Activated CD8-positive, alpha-beta memory T cell treated with anti-CD3 and anti-CD28 coated beads, Interleukin-2, amount 50 U/mL, for 4 hours (primary cell): ENCODE measurements around the gene SEMA3A.
"Not testable (repeated sequence)": the region's sequence is repeated elsewhere in the genome, so short reads cannot be mapped to it uniquely, and the experiment has no call there.

Experiments
- DNase-seq: peaks from one replicate; pipeline ENCODE4 v3.0.0-alpha.2; 2020

Gene SEMA3A

GRCh38 chr7:84107259-84107658, 87.3 kb downstream of the SEMA3A start:
- DNase-seq: no peak

- no peak for DNase-seq
Observed at GRCh38 chr7:84106291-84106690, 88.3 kb downstream of the SEMA3A start.

GRCh38 chr7:84105586-84105985, 89.0 kb downstream of the SEMA3A start:
- DNase-seq: no peak

- no peak for DNase-seq
Observed at GRCh38 chr7:84104826-84105225, 89.8 kb downstream of the SEMA3A start.

GRCh38 chr7:84102213-84102612, 92.4 kb downstream of the SEMA3A start:
- no peak for DNase-seq

GRCh38 chr7:84100866-84101265, 93.7 kb downstream of the SEMA3A start:
- DNase-seq: no peak

GRCh38 chr7:84095971-84096370, 98.6 kb downstream of the SEMA3A start:
- DNase-seq: no peak

- DNase-seq: no peak
Observed at GRCh38 chr7:84092207-84092606, 102.4 kb downstream of the SEMA3A start.

GRCh38 chr7:84091318-84091717, 103.3 kb downstream of the SEMA3A start:
- DNase-seq: no peak

GRCh38 chr7:84088802-84089201, 105.8 kb downstream of the SEMA3A start:
- no peak for DNase-seq

GRCh38 chr7:84085998-84086397, 108.6 kb downstream of the SEMA3A start:
- no peak for DNase-seq

GRCh38 chr7:84085147-84085546, 109.4 kb downstream of the SEMA3A start:
- no peak for DNase-seq

GRCh38 chr7:84083846-84084245, 110.7 kb downstream of the SEMA3A start:
- DNase-seq: no peak

GRCh38 chr7:84081973-84082522, 112.5 kb downstream of the SEMA3A start:
- no peak for DNase-seq

- no peak for DNase-seq
Observed at GRCh38 chr7:84077336-84077735, 117.3 kb downstream of the SEMA3A start.

- no peak for DNase-seq
Observed at GRCh38 chr7:84076219-84076618, 118.4 kb downstream of the SEMA3A start.

- DNase-seq: no peak
Observed at GRCh38 chr7:84073186-84073875, 121.3 kb downstream of the SEMA3A start.

GRCh38 chr7:84070770-84071169, 123.8 kb downstream of the SEMA3A start:
- DNase-seq: no peak

- DNase-seq: no peak
Observed at GRCh38 chr7:84069999-84070500, 124.5 kb downstream of the SEMA3A start.

- no peak for DNase-seq
Observed at GRCh38 chr7:84069033-84069432, 125.6 kb downstream of the SEMA3A start.

GRCh38 chr7:84062489-84062901, 132.1 kb downstream of the SEMA3A start:
- DNase-seq: not testable (repeated sequence)

- no peak for DNase-seq
Observed at GRCh38 chr7:84060760-84061261, 133.8 kb downstream of the SEMA3A start.

- no peak for DNase-seq
Observed at GRCh38 chr7:84060000-84060399, 134.6 kb downstream of the SEMA3A start.

GRCh38 chr7:84058311-84059076, 136.1 kb downstream of the SEMA3A start:
- DNase-seq: no peak
